ENCODE results near the gene COX14.

Gene COX14

GRCh38 chr12:50157259-50157658 lies 45.2 kb downstream of the COX14 start:
- Histone ChIP-seq H3K9me3 (ENCODE audit: control insufficient read depth, low read length) (peaks cover 6% of the 10 kb centered on the region), H3K36me3 (ENCODE audit: control insufficient read depth, insufficient read depth, low read length) (peaks cover 60% of the 10 kb centered on the region), H3K4me3 (ENCODE audit: extremely low read depth, insufficient read depth, low read length, poor library complexity, severe bottlenecking) (no peak overlapping the region), H3K27ac (ENCODE audit: low read depth, low read length, severe bottlenecking) (no peak overlapping the region), H3K4me1 (ENCODE audit: control insufficient read depth, insufficient read depth, low read length, poor library complexity, severe bottlenecking) (no peaks in the 10 kb centered on the region)
- WGBS, 2 experiments (ENCODE audit: insufficient coverage in 2 of 2), result 100% methylated on average over 1 of the region's 2 CpGs; no CpG with 5 or more reads in 1 of the 2 experiments

GRCh38 chr12:50160643-50161042 lies 48.6 kb downstream of the COX14 start:
- Histone ChIP-seq H3K4me3 (ENCODE audit: extremely low read depth, insufficient read depth, low read length, poor library complexity, severe bottlenecking) (no peak overlapping the region), H3K4me1 (ENCODE audit: control insufficient read depth, insufficient read depth, low read length, poor library complexity, severe bottlenecking) (peaks cover 4% of the 10 kb centered on the region), H3K9me3 (ENCODE audit: control insufficient read depth, low read length) (peaks cover 6% of the 10 kb centered on the region), H3K27ac (ENCODE audit: low read depth, low read length, severe bottlenecking) (no peak overlapping the region), H3K36me3 (ENCODE audit: control insufficient read depth, insufficient read depth, low read length) (peaks cover 51% of the 10 kb centered on the region)

GRCh38 chr12:50162230-50162629 lies 50.2 kb downstream of the COX14 start:
- H3K27ac ChIP-seq (ENCODE audit: low read depth, low read length, severe bottlenecking), result no peak overlapping the region
- H3K36me3 ChIP-seq (ENCODE audit: control insufficient read depth, insufficient read depth, low read length), result peaks cover 45% of the 10 kb centered on the region
- no peak overlapping the region for H3K4me3 ChIP-seq (ENCODE audit: extremely low read depth, insufficient read depth, low read length, poor library complexity, severe bottlenecking)
- H3K9me3 ChIP-seq (ENCODE audit: control insufficient read depth, low read length), result peaks cover 1% of the 10 kb centered on the region
- WGBS, 2 experiments (ENCODE audit: insufficient coverage in 2 of 2), result 89 to 100% methylated on average over 1 of the region's 2 CpGs
- peaks cover 8% of the 10 kb centered on the region for H3K4me1 ChIP-seq (ENCODE audit: control insufficient read depth, insufficient read depth, low read length, poor library complexity, severe bottlenecking)

- Histone ChIP-seq H3K4me1 (ENCODE audit: control insufficient read depth, insufficient read depth, low read length, poor library complexity, severe bottlenecking) (peaks cover 8% of the 10 kb centered on the region), H3K4me3 (ENCODE audit: extremely low read depth, insufficient read depth, low read length, poor library complexity, severe bottlenecking) (no peak overlapping the region), H3K36me3 (ENCODE audit: control insufficient read depth, insufficient read depth, low read length) (peaks cover 25% of the 10 kb centered on the region), H3K27ac (ENCODE audit: low read depth, low read length, severe bottlenecking) (no peak overlapping the region), H3K9me3 (ENCODE audit: control insufficient read depth, low read length) (peaks cover 11% of the 10 kb centered on the region)
- 88 to 94% methylated on average over 9 to 11 of the region's 20 CpGs for WGBS, 2 experiments (ENCODE audit: insufficient coverage in 2 of 2)
These were observed 52.9 kb downstream of the COX14 start for GRCh38 chr12:50164963-50165362.

GRCh38 chr12:50166799-50167048 lies 54.7 kb downstream of the COX14 start:
- Histone ChIP-seq H3K4me1 (ENCODE audit: control insufficient read depth, insufficient read depth, low read length, poor library complexity, severe bottlenecking) (peaks cover 8% of the 10 kb centered on the region), H3K27ac (ENCODE audit: low read depth, low read length, severe bottlenecking) (peak overlapping the region; percentile 96), H3K36me3 (ENCODE audit: control insufficient read depth, insufficient read depth, low read length) (peaks cover 11% of the 10 kb centered on the region), H3K4me3 (ENCODE audit: extremely low read depth, insufficient read depth, low read length, poor library complexity, severe bottlenecking) (peak overlapping the region; percentile 89), H3K9me3 (ENCODE audit: control insufficient read depth, low read length) (peaks cover 14% of the 10 kb centered on the region)
- 0% methylated on average over 3 to 9 of the region's 12 CpGs for WGBS, 2 experiments (ENCODE audit: insufficient coverage in 2 of 2)

- H3K36me3 ChIP-seq (ENCODE audit: control insufficient read depth, insufficient read depth, low read length), result peaks cover 7% of the 10 kb centered on the region
- 0 to 1% methylated on average over 65 to 66 of the region's 70 CpGs for WGBS, 2 experiments (ENCODE audit: insufficient coverage in 2 of 2)
These were observed 55.2 kb downstream of the COX14 start, which contains the start of gene CERS5 for GRCh38 chr12:50167049-50167828. Gene CERS5 (minus strand): TSS chr12:50167369. CDS start chr12:50167297, 72 bp downstream.

More at GRCh38 chr12:50167049-50167828, 55.2 kb downstream of the COX14 start, which contains the start of gene CERS5:
- Histone ChIP-seq H3K27ac (ENCODE audit: low read depth, low read length, severe bottlenecking) (peak within 1 kb of the TSS; percentile 96), H3K9me3 (ENCODE audit: control insufficient read depth, low read length) (peaks cover 14% of the 10 kb centered on the region), H3K4me3 (ENCODE audit: extremely low read depth, insufficient read depth, low read length, poor library complexity, severe bottlenecking) (peak within 1 kb of the TSS; percentile 89), H3K4me1 (ENCODE audit: control insufficient read depth, insufficient read depth, low read length, poor library complexity, severe bottlenecking) (peaks cover 8% of the 10 kb centered on the region)

Data from mesodermal cell (in vitro differentiated cells).